GM23338 (cell line): Measurements from ENCODE around the gene ATP5MC2. TPM values are rescaled to one million over a fixed set of nuclear protein-coding genes. Genes with fewer than 3 reads are reported as not detected.

Source experiments
- ATAC-seq: fragments of 200-7000 bp; cut with Tn5 transposase; 3 replicates; pipeline ENCODE4 v1.9.1; 2020
- DNase-seq: peaks from one replicate; pipeline ENCODE4 v3.0.0-alpha.2; 2015; ENCODE audit warnings: low spot score
- H2AFZ ChIP-seq: fragments of 200-600 bp; sonication (generic); 2 replicates; pipeline ENCODE4 v1.8.0; 2016; ENCODE audit warnings: antibody characterized with exemption, mild to moderate bottlenecking, moderate library complexity
- H3F3A ChIP-seq: fragments of 200-600 bp; sonication (generic); replicated peaks from 2 replicates; pipeline ENCODE4 v1.8.0; 2017; ENCODE audit warnings: antibody characterized with exemption, mixed run types, low read depth
- H3K27ac ChIP-seq: fragments of 200-600 bp; sonication (generic); 2 replicates; pipeline ENCODE4 v1.6.1; 2016; ENCODE audit warnings: low read depth
- H3K27me3 ChIP-seq: fragments of 200-600 bp; sonication (generic); 2 replicates; pipeline ENCODE4 v1.8.0; 2016; ENCODE audit warnings: mild to moderate bottlenecking, mixed run types, moderate library complexity; ENCODE audit not compliant: insufficient read depth
- H3K36me3 ChIP-seq: fragments of 200-600 bp; sonication (generic); 2 replicates; pipeline ENCODE4 v1.8.0; 2016; ENCODE audit warnings: mild to moderate bottlenecking; ENCODE audit not compliant: insufficient read depth
- H3K4me1 ChIP-seq: fragments of 200-600 bp; sonication (generic); 2 replicates; pipeline ENCODE4 v1.8.0; 2016; ENCODE audit warnings: mild to moderate bottlenecking, moderate library complexity; ENCODE audit not compliant: insufficient read depth
- H3K4me2 ChIP-seq: fragments of 200-600 bp; sonication (generic); 2 replicates; pipeline ENCODE4 v1.7.1; 2017; ENCODE audit warnings: mixed run types
- H3K4me3 ChIP-seq: fragments of 200-600 bp; sonication (generic); 2 replicates; pipeline ENCODE4 v1.6.1; 2016; ENCODE audit warnings: mixed run types
- H3K79me2 ChIP-seq: fragments of 200-600 bp; sonication (generic); replicated peaks from 2 replicates; pipeline ENCODE4 v1.8.0; 2017; ENCODE audit warnings: mild to moderate bottlenecking; ENCODE audit not compliant: insufficient read depth
- H3K9me2 ChIP-seq: fragments of 200-600 bp; sonication (generic); 2 replicates; pipeline ENCODE4 v1.8.0; 2017; ENCODE audit not compliant: insufficient read depth
- H4K20me1 ChIP-seq: fragments of 200-600 bp; sonication (generic); replicated peaks from 2 replicates; pipeline ENCODE4 v1.8.0; 2017; ENCODE audit warnings: mild to moderate bottlenecking; ENCODE audit not compliant: insufficient read depth
- H3K27ac Mint-ChIP-seq: 2 replicates; pipeline ENCODE4 v1.8.0; 2020; ENCODE audit warnings: inconsistent platforms, mild to moderate bottlenecking, moderate library complexity, mixed read lengths
- H3K27me3 Mint-ChIP-seq: 3 replicates; pipeline ENCODE4 v1.8.0; 2022; ENCODE audit warnings: low read depth, mild to moderate bottlenecking, moderate library complexity, mixed read lengths, inconsistent platforms; ENCODE audit not compliant: insufficient read depth, poor library complexity
- H3K36me3 Mint-ChIP-seq: 3 replicates; pipeline ENCODE4 v1.8.0; 2021; ENCODE audit warnings: low read depth, mild to moderate bottlenecking, inconsistent platforms, moderate library complexity, mixed read lengths
- H3K4me1 Mint-ChIP-seq: 3 replicates; pipeline ENCODE4 v1.8.0; 2020; ENCODE audit warnings: mild to moderate bottlenecking, inconsistent platforms, mixed read lengths
- H3K4me3 Mint-ChIP-seq: 3 replicates; pipeline ENCODE4 v1.8.0; 2021; ENCODE audit warnings: moderate library complexity, mild to moderate bottlenecking, inconsistent platforms, mixed read lengths
- H3K9me3 Mint-ChIP-seq: 3 replicates; pipeline ENCODE4 v1.8.0; 2020; ENCODE audit warnings: moderate library complexity, mild to moderate bottlenecking, inconsistent platforms, mixed read lengths
- CREB1 ChIP-seq: fragments of 250-450 bp; sonication (Bioruptor Pico); IDR thresholded peaks from 2 replicates; pipeline ENCODE4 v1.5.0; 2020; ENCODE audit warnings: low read depth, mild to moderate bottlenecking, moderate library complexity
- EZH2 ChIP-seq: fragments of 200-600 bp; sonication (generic); IDR thresholded peaks from one replicate; pipeline ENCODE4 v1.8.0; 2017; ENCODE audit warnings: antibody characterized with exemption, mild to moderate bottlenecking, low read depth; ENCODE audit not compliant: unreplicated experiment
- EZH2phosphoT487 ChIP-seq: fragments of 200-600 bp; sonication (generic); IDR thresholded peaks from one replicate; pipeline ENCODE4 v1.8.1; 2018; ENCODE audit warnings: antibody characterized with exemption; ENCODE audit not compliant: unreplicated experiment
- JUNB ChIP-seq: IDR thresholded peaks from one replicate; pipeline ENCODE4 v1.6.1; 2016; ENCODE audit warnings: antibody characterized with exemption; ENCODE audit not compliant: unreplicated experiment
- NANOG ChIP-seq: IDR thresholded peaks from 2 replicates; pipeline ENCODE4 v1.6.1; 2016; ENCODE audit warnings: antibody characterized with exemption, borderline replicate concordance
- POLR2AphosphoS5 ChIP-seq: IDR thresholded peaks from 2 replicates; pipeline ENCODE4 v1.6.1; 2016; ENCODE audit warnings: antibody characterized with exemption, low read depth
- REST ChIP-seq: IDR thresholded peaks from one replicate; pipeline ENCODE4 v1.6.1; 2018; ENCODE audit warnings: antibody characterized with exemption; ENCODE audit not compliant: unreplicated experiment
- STAT1 ChIP-seq: IDR thresholded peaks from one replicate; pipeline ENCODE4 v1.6.1; 2016; ENCODE audit warnings: antibody characterized with exemption; ENCODE audit not compliant: unreplicated experiment
- ZNF114 ChIP-seq: fragments of 250-450 bp; sonication (Bioruptor Pico); IDR thresholded peaks from 2 replicates; pipeline ENCODE4 v1.5.0; 2020; ENCODE audit warnings: mild to moderate bottlenecking, moderate library complexity
- ZNF331 ChIP-seq: fragments of 250-450 bp; sonication (Bioruptor Pico); IDR thresholded peaks from 2 replicates; pipeline ENCODE4 v1.5.0; 2020; ENCODE audit warnings: low read depth, mild to moderate bottlenecking, moderate library complexity
- ZNF462 ChIP-seq: fragments of 250-450 bp; sonication (Bioruptor Pico); IDR thresholded peaks from 2 replicates; pipeline ENCODE4 v1.5.0; 2020; ENCODE audit warnings: mild to moderate bottlenecking, moderate library complexity
- polyA plus RNA-seq: library from polyadenylated mRNA; unstranded; fragments of >200 nt; fragmentation: Nextera tagmentation; extraction: Ambion mirVana; gene quantifications from 2 replicates; pipeline ENCODE4 v1.2.1, GENCODE V29; 2016
- total RNA-seq: library from RNA; depleted of rRNA; stranded (reverse); fragments of >200 nt; shearing (Covaris generic); gene quantifications from 2 replicates; pipeline ENCODE4 v1.2.3, GENCODE V29; 2014
- TF ChIP-seq, protein P1 (sequence below), 2 experiments: fragments of 200-600 bp in 1 of 2; sonication (generic) in 1 of 2; conservative IDR thresholded peaks; 2 replicates each; pipeline versions ENCODE4 v1.5.1 to v1.6.1; 2016 to 2017; ENCODE audit warnings: antibody characterized with exemption in 2 of 2, low read depth in 2 of 2, mild to moderate bottlenecking in 2 of 2, moderate library complexity in 1 of 2
- TF ChIP-seq, protein P2 (sequence below): IDR thresholded peaks from 2 replicates; pipeline ENCODE4 v1.6.1; 2016; ENCODE audit warnings: antibody characterized with exemption

ATP5MC2 gene
- total and polyA plus RNA-seq, 2 experiments from 2014 or later: 362 to 821 TPM

GRCh38 chr12:53636641-53637040 lies 39.2 kb downstream of the ATP5MC2 start:
- H4K20me1 ChIP-seq: no peaks in the 10 kb centered on the region
- H3K4me1 ChIP-seq: no peaks in the 10 kb centered on the region
- no peak overlapping the region for H3K4me2 ChIP-seq
- H3K79me2 ChIP-seq: no peaks in the 10 kb centered on the region
- H3K36me3 ChIP-seq: no peaks in the 10 kb centered on the region
- H3K36me3 Mint-ChIP-seq: no peaks in the 10 kb centered on the region
- H3K4me1 Mint-ChIP-seq: no peaks in the 10 kb centered on the region
- DNase-seq (no peak), ATAC-seq (no peak)
- H3K27me3 ChIP-seq: no peaks in the 10 kb centered on the region
- no peaks in the 10 kb centered on the region for H3F3A ChIP-seq
- no peak overlapping the region for H3K4me3 Mint-ChIP-seq
- peaks cover 3% of the 10 kb centered on the region; the same call in 2 of the 3 replicates for H3K9me3 Mint-ChIP-seq
- no peak overlapping the region for H2AFZ ChIP-seq
- TF ChIP-seq STAT1 (no peak), REST (no peak), CREB1 (no peak), ZNF331 (CRISPR knock-in tag) (no peak), EZH2 (no peak), JUNB (no peak), ZNF114 (CRISPR knock-in tag) (no peak), EZH2phosphoT487 (no peak), ZNF462 (CRISPR knock-in tag) (no peak), NANOG (no peak), POLR2AphosphoS5 (no peak)
- TF ChIP-seq, protein P1, sequence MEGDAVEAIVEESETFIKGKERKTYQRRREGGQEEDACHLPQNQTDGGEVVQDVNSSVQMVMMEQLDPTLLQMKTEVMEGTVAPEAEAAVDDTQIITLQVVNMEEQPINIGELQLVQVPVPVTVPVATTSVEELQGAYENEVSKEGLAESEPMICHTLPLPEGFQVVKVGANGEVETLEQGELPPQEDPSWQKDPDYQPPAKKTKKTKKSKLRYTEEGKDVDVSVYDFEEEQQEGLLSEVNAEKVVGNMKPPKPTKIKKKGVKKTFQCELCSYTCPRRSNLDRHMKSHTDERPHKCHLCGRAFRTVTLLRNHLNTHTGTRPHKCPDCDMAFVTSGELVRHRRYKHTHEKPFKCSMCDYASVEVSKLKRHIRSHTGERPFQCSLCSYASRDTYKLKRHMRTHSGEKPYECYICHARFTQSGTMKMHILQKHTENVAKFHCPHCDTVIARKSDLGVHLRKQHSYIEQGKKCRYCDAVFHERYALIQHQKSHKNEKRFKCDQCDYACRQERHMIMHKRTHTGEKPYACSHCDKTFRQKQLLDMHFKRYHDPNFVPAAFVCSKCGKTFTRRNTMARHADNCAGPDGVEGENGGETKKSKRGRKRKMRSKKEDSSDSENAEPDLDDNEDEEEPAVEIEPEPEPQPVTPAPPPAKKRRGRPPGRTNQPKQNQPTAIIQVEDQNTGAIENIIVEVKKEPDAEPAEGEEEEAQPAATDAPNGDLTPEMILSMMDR (conservative IDR thresholded peaks at IDR 0.05; ENCODE audit: low read depth in 2 of 2): no peak
- TF ChIP-seq, protein P2, sequence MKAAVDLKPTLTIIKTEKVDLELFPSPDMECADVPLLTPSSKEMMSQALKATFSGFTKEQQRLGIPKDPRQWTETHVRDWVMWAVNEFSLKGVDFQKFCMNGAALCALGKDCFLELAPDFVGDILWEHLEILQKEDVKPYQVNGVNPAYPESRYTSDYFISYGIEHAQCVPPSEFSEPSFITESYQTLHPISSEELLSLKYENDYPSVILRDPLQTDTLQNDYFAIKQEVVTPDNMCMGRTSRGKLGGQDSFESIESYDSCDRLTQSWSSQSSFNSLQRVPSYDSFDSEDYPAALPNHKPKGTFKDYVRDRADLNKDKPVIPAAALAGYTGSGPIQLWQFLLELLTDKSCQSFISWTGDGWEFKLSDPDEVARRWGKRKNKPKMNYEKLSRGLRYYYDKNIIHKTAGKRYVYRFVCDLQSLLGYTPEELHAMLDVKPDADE: no peak
- no peaks in the 10 kb centered on the region for H3K27me3 Mint-ChIP-seq
- no peak overlapping the region for H3K4me3 ChIP-seq
- no peak overlapping the region for H3K27ac Mint-ChIP-seq
- H3K9me2 ChIP-seq: no peaks in the 10 kb centered on the region
- H3K27ac ChIP-seq: no peak overlapping the region
